CD4-positive, alpha-beta T cell (primary cell): Measurements from ENCODE around the gene PNMT. TPM values are rescaled to one million over a fixed set of nuclear protein-coding genes. Genes with fewer than 3 reads are reported as not detected.

Experiments
- ATAC-seq: fragments of 200-7000 bp; cut with Tn5 transposase; one replicate; pipeline ENCODE4 v1.10.0; 2022; ENCODE audit warnings: mild to moderate bottlenecking; ENCODE audit not compliant: poor library complexity
- CTCF ChIA-PET: fragments of 350-600 bp; sonication (Branson Sonifier 250); formaldehyde crosslinking; loops from one replicate; lab custom pipeline; 2021; ENCODE audit warnings: antibody characterized with exemption, inconsistent platforms; lab: Charles Lee
- POLR2A ChIA-PET: fragments of 350-600 bp; sonication (Branson Sonifier 250); formaldehyde crosslinking; loops from one replicate; lab custom pipeline; 2021; ENCODE audit warnings: antibody characterized with exemption, inconsistent platforms; lab: Charles Lee
- DNase-seq, 14 experiments: peaks; one replicate each; pipeline ENCODE4 v3.0.0-alpha.2; 2013 to 2020; ENCODE audit warnings: mixed read lengths in 2 of 14
- H3K27ac ChIP-seq, 2 donors: one replicate each; pipeline versions ENCODE4 v1.5.1 to v1.7.0; 2013; ENCODE audit warnings: low read length in 2 of 2, low read depth in 1 of 2, mild to moderate bottlenecking in 1 of 2
- H3K27me3 ChIP-seq, 2 experiments: 1 replicate in 1 of 2; 2 replicates in 1 of 2; pipeline versions ENCODE4 v1.6.1 to v1.7.0; 2013; ENCODE audit warnings: low read length in 2 of 2, control low read depth in 1 of 2, mild to moderate bottlenecking in 1 of 2, moderate library complexity in 1 of 2; ENCODE audit not compliant: insufficient read depth in 2 of 2, control insufficient read depth in 1 of 2
- H3K36me3 ChIP-seq: one replicate; pipeline ENCODE4 v1.6.1; 2013; ENCODE audit warnings: low read length, control low read depth; ENCODE audit not compliant: insufficient read depth
- H3K4me1 ChIP-seq: one replicate; pipeline ENCODE4 v1.6.1; 2013; ENCODE audit warnings: low read length, control low read depth; ENCODE audit not compliant: insufficient read depth
- H3K4me3 ChIP-seq: one replicate; pipeline ENCODE4 v1.5.1; 2013; ENCODE audit warnings: mild to moderate bottlenecking, low read length, moderate library complexity
- H3K9me3 ChIP-seq, 2 experiments: 1 replicate in 1 of 2; 2 replicates in 1 of 2; pipeline versions ENCODE4 v1.6.1 to v1.7.0; 2013; ENCODE audit warnings: low read length in 2 of 2, mild to moderate bottlenecking in 2 of 2, control low read depth in 1 of 2, moderate library complexity in 1 of 2; ENCODE audit not compliant: control insufficient read depth in 1 of 2, insufficient read depth in 1 of 2
- H3K27ac Mint-ChIP-seq: one replicate; pipeline ENCODE4 v1.8.0; 2020; ENCODE audit warnings: mixed read lengths
- H3K27me3 Mint-ChIP-seq: one replicate; pipeline ENCODE4 v1.8.0; 2021; ENCODE audit warnings: mixed read lengths
- H3K36me3 Mint-ChIP-seq: one replicate; pipeline ENCODE4 v1.8.0; 2021; ENCODE audit warnings: low read depth, mixed read lengths
- H3K4me1 Mint-ChIP-seq: one replicate; pipeline ENCODE4 v1.8.0; 2021; ENCODE audit warnings: low read depth, mixed read lengths
- H3K4me3 Mint-ChIP-seq: one replicate; pipeline ENCODE4 v1.8.0; 2020; ENCODE audit warnings: mild to moderate bottlenecking, mixed read lengths
- H3K9me3 Mint-ChIP-seq: one replicate; pipeline ENCODE4 v1.8.0; 2020; ENCODE audit warnings: mixed read lengths
- intact Hi-C, 2 experiments: fragments of 100-400 bp; cut with DNase I in 1 of 2; cut with micrococcal nuclease in 1 of 2; formaldehyde crosslinking; loops; one replicate each; pipeline versions ENCODE4 v1.15.1 to v1.9.0; 2023 to 2025; cut with DNase I, micrococcal nuclease
- total RNA-seq, 174 experiments: library from RNA in 2 of 174; stranded (reverse) in 2 of 174; gene quantifications; one replicate each; pipeline ENCODE4 v1.2.3 and lab custom pipeline; 2021 to 2026
- TF ChIP-seq, protein P1 (sequence below): fragments of 200-600 bp; IDR thresholded peaks from one replicate; pipeline ENCODE4 v1.8.0; 2022; ENCODE audit warnings: antibody characterized with exemption, mild to moderate bottlenecking

PNMT gene
- total RNA-seq, 2 experiments from 2014 or later: 0.47 TPM; not detected in 1

GRCh38 chr17:39701012-39701783, 32.9 kb downstream of the PNMT start:
- Mint-ChIP-seq H3K4me3 (no peak overlapping the region), H3K9me3 (no peaks in the 10 kb centered on the region), H3K27me3 (peaks cover 34% of the 10 kb centered on the region), H3K27ac (no peak overlapping the region), H3K36me3 (no peaks in the 10 kb centered on the region), H3K4me1 (peaks cover 6% of the 10 kb centered on the region)
- intact Hi-C loops: no loop called here
- Histone ChIP-seq H3K4me3 (no peak overlapping the region), H3K27me3 (peaks cover 24 to 33% of the 10 kb centered on the region in 2 experiments), H3K27ac (no peak overlapping the region), H3K36me3 (no peaks in the 10 kb centered on the region), H3K4me1 (peaks cover 15% of the 10 kb centered on the region), H3K9me3 (peaks cover 0 to 5% of the 10 kb centered on the region in 2 experiments)
- no peak for ATAC-seq
- ChIA-PET CTCF (no interaction called here), POLR2A (interaction anchor here (0.9 kb wide), 1 partner anchor 14 kb away, joined by 3 read pairs; the partner anchor contains the start of gene PGAP3)
- DNase-seq: peak in 1 of 14 experiments; percentile 3
- TF ChIP-seq, protein P1, sequence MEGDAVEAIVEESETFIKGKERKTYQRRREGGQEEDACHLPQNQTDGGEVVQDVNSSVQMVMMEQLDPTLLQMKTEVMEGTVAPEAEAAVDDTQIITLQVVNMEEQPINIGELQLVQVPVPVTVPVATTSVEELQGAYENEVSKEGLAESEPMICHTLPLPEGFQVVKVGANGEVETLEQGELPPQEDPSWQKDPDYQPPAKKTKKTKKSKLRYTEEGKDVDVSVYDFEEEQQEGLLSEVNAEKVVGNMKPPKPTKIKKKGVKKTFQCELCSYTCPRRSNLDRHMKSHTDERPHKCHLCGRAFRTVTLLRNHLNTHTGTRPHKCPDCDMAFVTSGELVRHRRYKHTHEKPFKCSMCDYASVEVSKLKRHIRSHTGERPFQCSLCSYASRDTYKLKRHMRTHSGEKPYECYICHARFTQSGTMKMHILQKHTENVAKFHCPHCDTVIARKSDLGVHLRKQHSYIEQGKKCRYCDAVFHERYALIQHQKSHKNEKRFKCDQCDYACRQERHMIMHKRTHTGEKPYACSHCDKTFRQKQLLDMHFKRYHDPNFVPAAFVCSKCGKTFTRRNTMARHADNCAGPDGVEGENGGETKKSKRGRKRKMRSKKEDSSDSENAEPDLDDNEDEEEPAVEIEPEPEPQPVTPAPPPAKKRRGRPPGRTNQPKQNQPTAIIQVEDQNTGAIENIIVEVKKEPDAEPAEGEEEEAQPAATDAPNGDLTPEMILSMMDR: no peak

DNA sequence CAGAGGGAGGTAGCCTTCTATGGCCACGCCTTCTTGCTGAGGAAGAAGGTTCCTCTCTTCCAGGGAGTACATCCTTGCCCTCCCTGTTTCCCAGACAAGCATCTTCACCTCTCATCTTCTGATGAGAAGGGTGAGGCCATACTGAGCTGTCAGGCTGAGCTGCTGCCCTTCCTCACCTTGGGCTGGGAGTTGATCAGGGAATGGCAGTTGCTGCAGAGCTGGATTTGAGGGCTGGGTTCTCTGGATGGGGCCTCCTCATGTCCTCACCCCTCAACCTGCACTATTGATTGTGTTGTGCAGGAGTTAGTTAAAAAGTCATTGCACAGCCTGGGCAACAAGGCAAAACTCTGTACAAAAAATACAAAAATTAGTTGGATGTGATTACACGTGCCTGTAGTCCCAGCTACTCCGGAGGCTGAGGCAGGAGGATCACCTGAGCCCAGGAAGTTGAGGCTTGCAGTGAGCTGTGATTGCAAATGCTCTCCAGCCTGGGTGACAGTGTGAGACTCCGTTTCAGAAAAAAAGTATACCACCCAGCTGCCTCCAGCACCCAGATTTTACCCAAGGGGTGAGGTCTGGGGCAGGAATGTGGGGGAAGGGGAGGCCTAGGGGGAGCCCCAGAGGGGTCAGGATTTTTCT, 33.6 kb downstream of the PNMT start:
- intact Hi-C loops: no loop called here
- DNase-seq (no peak), ATAC-seq (no peak)
- no peaks in the 10 kb centered on the region for H3K36me3 ChIP-seq
- CTCF ChIA-PET: no interaction called here
- H3K27ac ChIP-seq: no peak overlapping the region
- H3K4me3 Mint-ChIP-seq: no peak overlapping the region
- H3K27me3 ChIP-seq: peaks cover 24 to 33% of the 10 kb centered on the region in 2 experiments
- peaks cover 0 to 5% of the 10 kb centered on the region in 2 experiments for H3K9me3 ChIP-seq
- POLR2A ChIA-PET: interaction anchor here (0.9 kb wide), 1 partner anchor 14 kb away, joined by 3 read pairs; the partner anchor contains the start of gene PGAP3
- TF ChIP-seq, protein P1: no peak
- H3K27me3 Mint-ChIP-seq: peaks cover 34% of the 10 kb centered on the region
- H3K27ac Mint-ChIP-seq: no peak overlapping the region
- H3K9me3 Mint-ChIP-seq: no peaks in the 10 kb centered on the region
- peaks cover 10% of the 10 kb centered on the region for H3K4me1 Mint-ChIP-seq
- no peaks in the 10 kb centered on the region for H3K36me3 Mint-ChIP-seq
- H3K4me3 ChIP-seq: no peak overlapping the region
- H3K4me1 ChIP-seq: peaks cover 22% of the 10 kb centered on the region

DNA sequence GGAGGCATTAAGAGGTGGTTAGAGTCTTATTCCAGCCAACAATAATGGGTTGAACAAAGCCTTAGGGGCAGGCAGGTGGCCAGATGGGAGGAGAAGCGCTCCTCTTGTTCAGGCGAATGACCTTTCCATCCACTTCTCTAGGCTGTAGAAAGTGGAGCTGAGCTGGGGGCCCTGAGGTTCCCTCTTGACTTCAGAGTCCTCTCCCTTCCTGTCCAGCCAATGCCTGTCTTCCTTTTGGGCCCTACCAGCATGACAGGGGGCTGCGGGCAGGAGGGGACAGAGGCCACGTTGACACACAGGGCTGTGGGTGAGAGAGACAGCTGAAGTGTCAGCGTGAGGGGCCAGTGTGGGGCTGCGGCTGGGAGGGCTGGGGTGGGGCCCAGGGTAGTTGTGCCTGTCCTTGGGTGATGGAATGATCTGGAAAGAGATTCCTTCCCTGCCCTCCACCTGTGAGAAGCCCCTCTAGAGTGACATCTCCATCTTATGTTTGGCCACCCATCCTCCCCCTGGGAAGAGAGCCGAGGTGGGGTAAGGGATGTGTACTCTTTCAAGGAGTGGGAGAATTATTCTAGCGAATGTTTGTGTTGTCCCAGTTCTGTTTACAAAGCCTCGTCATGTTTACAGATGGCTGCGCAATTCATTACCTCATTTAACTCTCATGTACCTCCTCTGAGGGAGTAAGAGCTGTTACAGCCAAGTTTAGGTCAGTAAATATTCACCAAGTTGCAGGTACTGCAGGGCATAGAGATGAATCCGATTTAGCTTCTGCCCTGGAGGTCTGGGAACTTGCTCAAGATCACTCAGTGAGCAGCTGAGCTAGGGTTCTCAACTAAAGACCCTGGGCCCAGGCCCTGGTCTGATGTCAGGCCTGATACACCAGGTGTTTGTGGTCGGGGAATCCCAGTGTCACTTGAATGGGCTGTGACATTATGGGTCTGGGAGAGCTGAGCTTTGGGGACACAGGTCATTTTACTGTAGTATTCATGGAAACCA, 34.9 kb downstream of the PNMT start:
- Histone ChIP-seq H3K4me1 (peaks cover 34% of the 10 kb centered on the region), H3K36me3 (no peaks in the 10 kb centered on the region), H3K27me3 (peaks cover 24 to 33% of the 10 kb centered on the region in 2 experiments), H3K4me3 (no peak overlapping the region), H3K9me3 (peaks cover 0 to 5% of the 10 kb centered on the region in 2 experiments), H3K27ac (no peak overlapping the region)
- Mint-ChIP-seq H3K27me3 (peaks cover 29% of the 10 kb centered on the region), H3K9me3 (no peaks in the 10 kb centered on the region), H3K4me1 (peaks cover 15% of the 10 kb centered on the region), H3K27ac (no peak overlapping the region), H3K36me3 (no peaks in the 10 kb centered on the region), H3K4me3 (no peak overlapping the region)
- CTCF ChIA-PET: no interaction called here
- DNase-seq: peak in 1 of 14 experiments; percentile 16
- POLR2A ChIA-PET: no interaction called here
- intact Hi-C loops: no loop called here
- TF ChIP-seq, protein P1: no peak
- ATAC-seq: no peak
